SK-N-SH treated with all-trans-retinoic acid at 6 μM for 48 hours (cell line): ENCODE results near the gene GAGE12E.
"Not testable (repeated sequence)": the region's sequence is repeated elsewhere in the genome, so short reads cannot be mapped to it uniquely, and the experiment has no call there.

Experiments
- ATAC-seq: fragments of 200-7000 bp; cut with Tn5 transposase; 3 replicates; pipeline ENCODE4 v1.9.1; 2020; ENCODE audit warnings: mild to moderate bottlenecking, moderate library complexity

GAGE12E gene

GRCh38 chrX:49550989-49551388, at the start of gene GAGE12E:
Gene GAGE12E, plus strand, starts transcription at chrX:49551289. Its CDS starts 1,155 bp downstream, at chrX:49552444.
- ATAC-seq = not testable (repeated sequence)

- not testable (repeated sequence) for ATAC-seq
Observed at GRCh38 chrX:49531877-49532276, 19.2 kb upstream of the GAGE12E start, which contains the start of gene GAGE12C. Gene GAGE12C, plus strand, starts transcription at chrX:49532177. Its CDS starts 1,155 bp downstream, at chrX:49533332.

- ATAC-seq = not testable (repeated sequence)
Observed at GRCh38 chrX:49541433-49541832, 9.7 kb upstream of the GAGE12E start, which contains the start of gene GAGE12D. Gene GAGE12D, plus strand, starts transcription at chrX:49541733. Its CDS starts 1,155 bp downstream, at chrX:49542888.

- ATAC-seq = not testable (repeated sequence)
Observed at GRCh38 chrX:49560542-49560941, 9.5 kb downstream of the GAGE12E start, which contains the start of gene GAGE12F. Gene GAGE12F, plus strand, starts transcription at chrX:49560842. Its CDS starts 1,155 bp downstream, at chrX:49561997.

GRCh38 chrX:49568728-49569127, 17.6 kb downstream of the GAGE12E start:
- not testable (repeated sequence) for ATAC-seq

- not testable (repeated sequence) for ATAC-seq
Observed at GRCh38 chrX:49569152-49569551, 18.1 kb downstream of the GAGE12E start.

- ATAC-seq = not testable (repeated sequence)
Observed at GRCh38 chrX:49570100-49570499, 19.0 kb downstream of the GAGE12E start, which contains the start of gene GAGE12G. Gene GAGE12G, plus strand, starts transcription at chrX:49570400. Its CDS starts 1,155 bp downstream, at chrX:49571555.

GRCh38 chrX:49579649-49580048, 28.6 kb downstream of the GAGE12E start, which contains the start of gene GAGE12H:
Gene GAGE12H, plus strand, starts transcription at chrX:49579949. Its CDS starts 1,155 bp downstream, at chrX:49581104.
- ATAC-seq = not testable (repeated sequence)

- not testable (repeated sequence) for ATAC-seq
Observed at GRCh38 chrX:49589196-49589595, 38.1 kb downstream of the GAGE12E start, which contains the start of gene GAGE2A. Gene GAGE2A, plus strand, starts transcription at chrX:49589496. Its CDS starts 1,155 bp downstream, at chrX:49590651.

- ATAC-seq = not testable (repeated sequence)
Observed at GRCh38 chrX:49589769-49590478, 38.8 kb downstream of the GAGE12E start.

- not testable (repeated sequence) for ATAC-seq
Observed at GRCh38 chrX:49590488-49590887, 39.4 kb downstream of the GAGE12E start.

GRCh38 chrX:49598720-49599119, 47.6 kb downstream of the GAGE12E start, which contains the start of gene GAGE1:
Gene GAGE1, plus strand, starts transcription at chrX:49599020. Its CDS starts 1,155 bp downstream, at chrX:49600175.
- not testable (repeated sequence) for ATAC-seq
